Activated CD4-positive, alpha-beta T cell treated with anti-CD3 and anti-CD28 coated beads, Interleukin-10, Interleukin-2, amounts not matched to agents 100 ng/mL and 50 ng/mL, durations not matched to agents 16 hours and 8 hours (primary cell): ENCODE data around the gene GXYLT2.

ENCODE experiments used
- DNase-seq: peaks from one replicate; pipeline ENCODE4 v3.0.0-alpha.2; 2020

Gene GXYLT2, protein sequence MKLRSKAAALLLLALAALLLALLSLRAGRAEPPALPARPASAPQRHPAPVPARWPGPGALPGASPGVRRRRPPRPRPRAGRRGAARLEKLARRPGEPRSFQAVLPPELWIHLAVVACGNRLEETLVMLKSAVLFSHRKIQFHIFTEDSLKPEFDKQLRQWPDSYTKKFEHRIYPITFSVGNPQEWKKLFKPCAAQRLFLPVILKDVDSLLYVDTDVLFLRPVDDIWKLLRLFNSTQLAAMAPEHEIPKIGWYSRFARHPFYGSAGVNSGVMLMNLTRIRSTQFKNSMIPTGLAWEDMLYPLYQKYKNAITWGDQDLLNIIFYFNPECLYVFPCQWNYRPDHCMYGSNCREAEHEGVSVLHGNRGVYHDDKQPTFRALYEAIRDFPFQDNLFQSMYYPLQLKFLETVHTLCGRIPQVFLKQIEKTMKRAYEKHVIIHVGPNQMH

DNA sequence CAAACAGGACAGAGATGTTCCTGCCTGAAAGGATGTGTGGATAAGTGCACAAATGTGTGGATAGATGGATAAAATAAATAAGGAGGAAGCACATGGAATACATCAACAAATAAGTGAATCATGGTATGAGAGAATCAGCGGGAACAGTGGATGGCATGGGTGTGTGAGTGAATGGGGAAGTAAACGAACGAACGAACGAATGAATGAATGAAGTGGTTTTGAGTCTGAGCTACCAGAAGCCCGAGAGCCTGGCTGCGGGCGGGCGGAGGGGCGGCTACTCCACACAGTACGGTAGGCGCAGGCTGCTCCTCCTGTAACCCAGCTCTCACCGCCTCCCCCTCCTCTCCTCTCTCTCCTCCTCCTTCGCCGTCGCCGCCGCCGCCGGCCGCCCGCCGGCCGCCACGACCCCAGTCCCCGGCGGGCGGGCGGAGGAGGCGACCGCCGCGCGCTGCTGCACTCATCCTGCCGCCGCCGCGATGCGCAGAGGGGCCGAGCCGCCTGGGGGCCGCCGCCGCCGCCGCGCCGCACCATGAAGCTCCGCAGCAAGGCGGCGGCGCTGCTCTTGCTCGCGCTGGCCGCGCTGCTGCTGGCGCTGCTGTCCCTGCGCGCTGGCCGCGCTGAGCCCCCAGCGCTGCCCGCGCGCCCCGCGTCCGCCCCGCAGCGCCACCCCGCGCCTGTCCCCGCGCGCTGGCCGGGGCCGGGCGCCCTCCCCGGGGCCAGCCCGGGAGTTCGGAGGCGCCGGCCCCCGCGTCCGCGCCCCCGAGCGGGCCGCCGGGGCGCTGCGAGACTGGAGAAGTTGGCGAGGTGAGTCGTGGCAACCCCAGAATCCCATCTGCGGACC, at the start of gene GXYLT2:
Gene GXYLT2 (plus strand): TSS at position 342 of the 841 bp plus-strand sequence. CDS start 188 bp downstream, at position 530.
- peak; percentile 37 for DNase-seq

GRCh38 chr3:72839057-72839456, 48.8 kb upstream of the GXYLT2 start:
- no peak for DNase-seq

- peak; percentile 77 for DNase-seq
These were observed 43.3 kb upstream of the GXYLT2 start for GRCh38 chr3:72844436-72844993.

GRCh38 chr3:72846166-72846565, 41.7 kb upstream of the GXYLT2 start:
- DNase-seq: no peak

DNA sequence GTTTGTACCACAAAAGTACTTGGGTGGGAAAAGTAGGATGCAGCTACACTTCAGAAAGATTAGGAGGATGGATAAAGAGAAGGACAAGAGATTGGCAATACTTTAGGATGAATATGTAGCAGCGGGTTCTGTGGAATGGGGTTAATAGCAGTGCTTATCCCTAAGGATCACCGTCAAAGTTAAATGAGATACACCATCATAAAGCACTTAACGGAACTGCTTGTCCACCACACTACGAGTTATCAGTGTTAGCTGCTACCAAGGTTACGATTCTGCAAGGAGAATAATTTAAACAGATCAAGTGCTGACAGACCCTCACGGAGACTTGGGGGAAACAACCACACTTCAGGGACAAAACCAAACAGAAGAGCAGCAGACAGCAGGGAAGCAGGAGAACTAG, 40.6 kb upstream of the GXYLT2 start:
- no peak for DNase-seq

GRCh38 chr3:72847751-72848702, 39.8 kb upstream of the GXYLT2 start, which contains the start of gene SHQ1:
TSS of gene SHQ1 (minus strand) at chr3:72848445. CDS start at chr3:72848340, 105 bp downstream.
- DNase-seq: peak; percentile 97

- DNase-seq: peak; percentile 63
These were observed 39.2 kb upstream of the GXYLT2 start for GRCh38 chr3:72848703-72849081.

DNA sequence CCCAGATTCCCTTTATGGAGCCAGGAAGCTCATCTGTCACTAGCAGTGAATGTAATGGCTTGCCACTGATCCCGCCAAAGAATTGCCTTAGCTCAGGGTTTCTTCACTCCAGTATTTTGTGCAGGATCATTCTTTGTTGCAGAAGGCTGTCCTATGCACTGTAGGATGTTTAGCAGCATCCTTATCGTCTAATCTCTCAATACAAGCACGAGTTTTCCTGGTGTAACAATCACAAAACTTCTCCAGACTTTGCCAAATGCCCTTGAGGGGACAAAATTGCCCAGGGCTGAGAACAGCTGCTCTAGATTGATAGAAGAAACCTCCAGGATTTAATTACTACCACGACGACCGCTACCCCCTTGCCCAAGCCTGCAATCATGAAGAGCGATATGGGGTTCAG, 32.8 kb upstream of the GXYLT2 start:
- DNase-seq: no peak

DNA sequence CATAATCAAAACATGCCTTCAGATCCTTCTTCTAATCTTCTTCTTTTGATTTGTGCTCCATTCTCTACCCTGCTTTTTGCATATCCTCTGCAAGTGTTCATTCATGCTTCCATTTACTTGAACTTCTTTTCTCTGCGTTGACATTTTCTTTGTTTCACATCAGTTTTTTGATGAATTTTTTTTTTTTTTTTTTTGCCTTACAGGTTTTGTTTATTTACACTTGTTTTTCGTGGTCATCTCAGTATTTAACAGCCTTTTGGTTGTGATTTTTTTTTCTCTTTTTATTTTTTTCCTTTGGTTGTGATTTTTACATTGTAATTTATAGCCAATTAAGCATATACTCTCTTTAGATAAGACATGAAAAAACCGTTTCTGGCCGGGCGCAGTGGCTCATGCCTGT, 27.8 kb upstream of the GXYLT2 start:
- no peak for DNase-seq

DNA sequence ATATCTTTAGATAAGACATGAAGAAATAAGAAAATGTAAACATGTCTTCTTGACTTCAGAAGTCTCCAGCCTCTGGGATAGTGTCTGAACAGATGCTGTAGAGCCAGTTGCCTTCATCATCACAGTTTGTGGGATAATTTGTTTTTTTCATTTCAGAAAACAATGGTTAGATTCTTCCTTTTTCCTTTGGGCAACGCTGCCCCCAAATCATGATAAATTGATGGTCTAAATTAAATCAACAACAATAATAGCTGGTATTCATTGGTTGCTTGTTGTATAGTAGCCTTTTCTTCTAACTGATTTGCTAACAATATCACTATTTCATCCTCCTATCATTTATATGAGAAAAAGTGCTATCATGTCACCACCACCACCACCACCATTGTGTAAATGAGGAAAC, 27.0 kb upstream of the GXYLT2 start:
- DNase-seq: no peak

- no peak for DNase-seq
These were observed 25.3 kb upstream of the GXYLT2 start for GRCh38 chr3:72862314-72863090.

DNA sequence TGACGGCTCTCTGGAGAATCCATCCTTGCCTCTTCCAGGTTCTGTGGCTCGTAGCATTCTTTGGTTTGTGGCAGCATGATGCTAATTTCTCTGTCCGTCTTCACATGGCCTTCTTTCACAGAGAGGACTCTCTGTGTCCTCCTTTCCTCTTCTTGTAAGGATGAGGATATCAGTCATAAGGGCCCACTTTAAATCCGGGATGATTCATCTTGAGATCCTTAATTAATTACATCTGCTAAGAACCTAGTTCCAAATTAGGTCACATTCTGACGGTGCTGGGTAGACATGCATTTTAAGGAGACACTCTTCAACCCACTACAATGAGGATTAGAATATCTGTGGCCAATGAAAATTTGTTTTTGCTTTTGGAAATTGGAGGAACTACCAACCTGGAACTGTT, 15.7 kb upstream of the GXYLT2 start:
- DNase-seq: peak; percentile 14

- DNase-seq: no peak
These were observed 522 bp upstream of the GXYLT2 start for GRCh38 chr3:72887343-72887704.

DNA sequence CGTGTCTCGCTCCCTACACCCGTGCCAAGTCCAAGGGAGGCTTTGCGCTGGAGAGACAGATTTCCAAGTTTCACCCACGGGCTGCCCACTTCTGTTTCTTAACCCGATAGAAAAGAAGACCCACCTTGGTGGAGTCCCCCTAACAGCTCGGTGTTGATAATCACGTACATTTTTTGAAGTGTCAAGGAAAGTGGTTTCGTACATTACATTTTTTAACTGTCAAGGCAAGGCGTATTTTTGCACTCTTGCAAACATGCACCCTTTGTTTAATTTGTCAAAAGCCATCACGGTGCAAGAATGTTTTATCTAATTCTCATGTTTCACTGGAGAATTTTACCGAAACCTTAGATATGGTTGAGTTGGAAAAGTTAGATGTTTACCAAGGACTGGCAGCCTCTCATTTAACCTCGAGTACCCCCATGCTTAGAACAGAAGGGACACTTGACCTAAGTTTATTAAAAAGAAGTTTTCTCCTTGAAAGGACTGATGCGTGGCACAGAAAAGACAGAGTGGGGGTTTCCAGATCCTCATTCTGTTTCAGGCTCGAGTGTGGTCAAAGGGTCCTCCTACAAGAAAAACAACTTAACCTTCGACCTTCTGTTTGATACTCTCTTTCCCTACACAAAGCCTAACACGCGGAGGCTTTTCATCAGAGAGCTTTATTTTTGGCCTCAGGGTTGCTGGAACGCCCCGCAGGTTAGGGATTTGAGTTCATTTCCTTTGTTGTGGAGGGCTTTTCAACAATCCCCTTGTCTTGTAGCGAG, 882 bp downstream of the GXYLT2 start:
- no peak for DNase-seq

- no peak for DNase-seq
These were observed 1.7 kb downstream of the GXYLT2 start for GRCh38 chr3:72889310-72890165.

- no peak for DNase-seq
These were observed 2.5 kb downstream of the GXYLT2 start for GRCh38 chr3:72890166-72890925.

DNA sequence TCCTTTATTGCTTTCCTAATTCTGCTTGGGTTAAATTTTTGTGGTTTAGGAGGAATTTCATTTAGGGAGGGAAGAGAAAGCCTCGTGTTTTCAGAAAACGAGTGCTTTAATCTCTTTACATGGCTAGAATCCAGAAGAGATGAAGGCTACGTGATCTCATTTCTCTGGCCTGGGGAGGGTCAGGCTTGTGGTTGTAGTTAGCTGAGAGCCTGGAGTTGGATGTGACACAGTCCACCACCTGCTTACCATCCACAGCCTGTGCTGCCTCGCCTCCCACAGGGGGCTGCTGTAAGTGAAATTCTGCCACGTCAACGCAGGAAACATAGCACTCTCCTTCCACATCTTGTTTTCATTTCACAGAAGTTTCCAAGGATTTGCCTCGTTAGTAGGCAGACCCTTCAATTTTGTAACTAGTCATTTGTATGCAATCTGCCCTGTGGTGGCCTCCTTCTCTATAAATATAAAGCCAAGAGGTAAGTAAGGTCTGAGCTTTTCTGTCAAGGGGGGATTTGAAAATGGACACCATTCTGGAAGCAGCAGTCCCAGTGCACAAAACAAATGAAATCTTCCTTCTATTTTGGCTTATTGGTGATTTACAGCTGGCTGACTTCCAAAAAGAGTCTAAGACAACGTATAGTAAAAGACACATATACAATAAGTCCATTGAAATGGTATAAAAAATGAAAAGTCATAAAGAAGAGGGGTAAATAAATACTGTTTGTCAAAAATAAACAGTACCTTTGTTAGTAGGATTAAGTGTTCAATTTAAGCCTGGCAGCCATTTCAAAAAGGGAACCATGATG, 3.4 kb downstream of the GXYLT2 start:
- no peak for DNase-seq
